ENCODE data around the gene DDX27. TPM values are rescaled to one million over a fixed set of nuclear protein-coding genes. Genes with fewer than 3 reads are reported as not detected.

Gene DDX27
- polyA plus RNA-seq, 4 donors: 39.4 to 50.2 (median 45.1) TPM

DNA sequence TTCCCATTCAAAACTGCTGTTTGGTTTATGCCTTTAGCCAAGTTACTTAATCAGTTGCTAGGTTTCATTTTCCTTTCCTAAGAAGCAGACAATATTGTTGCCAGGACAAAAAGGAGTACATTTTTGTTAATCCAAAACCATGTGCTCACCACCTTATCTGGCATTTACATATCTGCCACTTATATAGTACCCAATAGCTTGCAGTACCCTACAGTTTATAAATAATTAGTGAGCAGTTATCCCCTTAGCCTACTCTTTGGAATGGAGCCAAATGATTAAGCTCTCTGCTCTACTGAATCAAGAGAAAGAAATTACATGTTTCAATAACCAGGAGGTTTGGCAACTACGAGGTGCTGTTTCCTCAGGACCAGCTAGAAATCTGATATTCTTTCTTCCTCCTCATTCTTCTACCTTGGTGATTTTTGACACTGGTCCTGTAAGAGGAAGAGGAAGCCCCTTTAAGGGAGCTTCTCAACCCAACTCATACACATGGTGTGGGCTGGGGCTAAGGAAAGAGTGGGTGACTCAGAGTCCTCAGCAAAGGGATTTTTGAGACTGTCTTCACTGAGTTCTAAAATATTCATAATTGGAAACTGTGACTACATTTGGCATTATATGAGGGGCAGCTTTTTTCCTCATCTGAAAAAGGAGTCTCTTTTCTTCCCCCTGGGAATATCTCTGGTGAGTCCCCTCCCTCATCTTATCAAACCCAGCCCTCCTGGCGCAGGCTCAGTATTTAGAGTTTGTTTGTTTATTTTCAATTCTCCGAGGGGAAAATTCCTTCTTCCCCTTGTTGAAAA lies 57.1 kb downstream of the DDX27 start:
- DNase-seq (ENCODE audit: low read depth in 4 of 4, low spot score in 3 of 4): peak in 1 of 4 donors; percentile 26

DNA sequence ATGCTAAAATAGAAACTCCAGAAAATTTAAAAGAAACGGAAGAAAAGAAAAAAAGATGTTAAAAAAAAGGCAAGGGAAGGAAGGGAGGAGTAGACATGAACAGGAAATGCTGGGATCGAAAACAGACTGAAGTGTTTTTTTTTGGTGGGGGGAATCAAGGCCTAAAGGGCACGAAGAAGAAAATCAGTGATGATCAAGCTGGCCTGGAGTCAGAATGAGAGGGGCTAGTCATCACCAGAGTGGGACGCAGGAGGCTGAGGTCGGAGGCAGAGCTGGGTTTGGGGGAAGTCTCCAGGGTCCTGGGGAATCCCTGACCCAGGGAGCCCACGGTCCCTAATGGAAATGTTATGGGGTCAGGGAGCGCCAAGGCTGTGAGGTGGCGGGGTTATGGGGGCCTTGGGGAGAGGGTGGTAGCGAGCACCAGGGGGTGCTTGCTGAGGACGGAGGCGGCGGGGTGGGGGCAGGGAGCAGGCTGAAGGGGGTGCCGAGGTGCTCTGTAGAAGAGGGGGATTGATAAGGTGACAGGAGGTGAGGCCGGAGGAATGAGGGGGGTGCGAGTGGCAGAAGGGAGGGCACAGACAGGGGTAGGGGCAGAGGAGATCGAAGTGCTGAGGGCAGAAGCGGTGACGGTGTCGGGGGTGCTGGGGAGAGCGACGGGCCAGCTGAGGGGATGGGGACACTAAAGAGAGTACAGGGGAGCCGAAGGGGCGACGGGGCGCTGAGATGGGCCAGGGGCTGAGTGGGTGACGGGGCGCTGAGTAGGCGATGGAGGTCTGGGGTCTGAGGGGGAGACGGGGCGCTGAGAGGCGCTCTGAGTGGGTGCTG lies 58.0 kb downstream of the DDX27 start:
- DNase-seq (ENCODE audit: low read depth in 4 of 4, low spot score in 3 of 4): peak in 1 of 4 donors; percentile 12

DNA sequence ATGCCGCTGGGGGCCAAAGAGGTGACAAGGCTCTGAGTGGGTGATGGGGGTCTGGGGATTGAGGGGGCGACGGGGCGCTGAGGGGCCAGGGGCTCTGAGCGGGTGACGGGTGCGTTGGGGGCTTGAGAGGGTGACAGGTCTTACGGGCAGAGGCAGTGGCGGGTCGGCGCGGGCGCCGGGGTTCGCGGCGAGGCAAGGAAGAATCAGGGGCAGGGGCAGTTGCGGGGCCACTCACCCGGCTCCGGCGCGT lies 58.5 kb downstream of the DDX27 start:
- DNase-seq (ENCODE audit: low read depth in 4 of 4, low spot score in 3 of 4): peak in 1 of 4 donors; percentile 18

GRCh38 chr20:49278036-49278817 lies 59.0 kb downstream of the DDX27 start, which contains the start of gene ZNFX1:
Gene ZNFX1 (minus strand): TSS chr20:49278057. CDS start chr20:49275839, 2,218 bp downstream.
- peak; percentile 96 to 98 (median 97) for DNase-seq (ENCODE audit: low read depth in 4 of 4, low spot score in 3 of 4)

DNA sequence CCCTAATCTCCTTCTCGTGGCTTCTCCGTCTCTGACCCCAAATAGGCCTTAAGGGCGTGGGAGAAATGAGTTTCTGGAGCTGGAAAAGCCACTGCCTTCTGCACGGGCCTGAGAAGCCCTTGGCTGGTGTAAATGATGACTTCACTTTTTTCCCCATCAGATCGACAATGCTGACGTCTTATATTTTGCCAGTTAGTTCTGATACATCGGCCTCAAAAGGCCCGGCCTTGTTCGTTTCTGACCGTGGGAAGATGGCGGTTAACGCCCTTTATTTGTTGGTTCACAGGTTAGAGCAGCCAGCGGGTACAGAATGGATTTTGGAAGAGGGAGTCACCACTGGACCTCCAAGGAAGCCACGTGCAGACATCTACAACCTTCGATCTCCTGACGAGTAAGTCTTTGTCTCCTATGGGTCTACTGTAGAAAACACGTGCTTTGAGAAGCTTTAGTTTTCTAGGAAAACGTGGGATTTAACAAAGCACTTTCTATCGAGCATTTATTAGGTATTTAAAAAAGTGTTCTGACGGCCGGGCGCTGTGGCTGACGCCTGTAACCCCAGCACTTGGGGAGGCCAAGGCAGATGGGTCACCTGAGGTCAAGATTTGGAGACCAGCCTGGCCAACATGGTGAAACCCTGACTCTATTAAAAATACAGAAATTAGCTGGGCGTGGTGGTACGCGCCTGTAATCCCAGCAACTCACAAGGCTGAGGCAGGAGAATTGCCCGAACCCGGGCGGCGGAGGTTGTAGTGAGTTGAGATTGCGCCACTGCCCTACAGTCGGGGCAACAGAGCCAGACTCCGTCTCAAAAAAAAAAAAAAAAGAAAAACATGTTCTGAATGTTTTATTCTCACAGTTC lies 59.8 kb downstream of the DDX27 start:
- no peak for DNase-seq (ENCODE audit: low read depth in 4 of 4, low spot score in 3 of 4)

DNA sequence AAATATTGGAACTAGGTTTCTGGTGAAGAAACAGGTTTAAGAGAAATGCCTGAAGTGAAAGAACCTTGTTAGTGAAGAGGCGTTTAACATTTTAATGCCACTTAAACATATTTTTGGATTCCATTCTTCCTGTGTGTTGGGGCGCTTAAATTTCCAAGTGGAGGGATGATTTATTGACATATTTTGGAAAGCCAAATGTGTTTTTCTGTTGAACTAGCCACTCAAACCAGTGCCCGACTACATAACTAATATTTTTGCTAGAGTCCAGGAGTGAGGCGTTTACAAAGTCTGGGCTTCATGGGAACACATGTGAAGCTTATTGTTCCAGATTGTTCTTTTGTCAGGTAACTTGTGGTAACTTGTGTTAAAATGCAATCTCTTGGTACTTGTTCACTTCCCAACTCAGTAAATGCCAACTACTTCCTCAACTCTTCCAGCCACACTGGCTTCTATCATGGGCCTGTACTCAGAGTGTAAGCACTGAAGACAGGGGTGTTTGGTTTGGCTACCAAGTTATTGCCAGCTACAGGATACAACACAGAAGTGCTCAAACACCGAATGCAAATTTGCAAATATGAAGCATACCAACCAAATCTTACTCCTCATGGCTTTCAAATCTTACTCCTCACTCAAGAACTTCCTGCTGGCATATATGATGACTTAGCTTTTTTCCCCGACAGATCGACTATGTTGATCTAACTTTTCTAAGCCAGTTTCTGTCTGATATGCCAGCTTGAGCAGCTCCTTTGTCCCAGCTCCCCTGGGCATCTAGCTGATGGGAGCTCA lies 60.7 kb downstream of the DDX27 start:
- no peak for DNase-seq (ENCODE audit: low read depth in 4 of 4, low spot score in 3 of 4)

DNA sequence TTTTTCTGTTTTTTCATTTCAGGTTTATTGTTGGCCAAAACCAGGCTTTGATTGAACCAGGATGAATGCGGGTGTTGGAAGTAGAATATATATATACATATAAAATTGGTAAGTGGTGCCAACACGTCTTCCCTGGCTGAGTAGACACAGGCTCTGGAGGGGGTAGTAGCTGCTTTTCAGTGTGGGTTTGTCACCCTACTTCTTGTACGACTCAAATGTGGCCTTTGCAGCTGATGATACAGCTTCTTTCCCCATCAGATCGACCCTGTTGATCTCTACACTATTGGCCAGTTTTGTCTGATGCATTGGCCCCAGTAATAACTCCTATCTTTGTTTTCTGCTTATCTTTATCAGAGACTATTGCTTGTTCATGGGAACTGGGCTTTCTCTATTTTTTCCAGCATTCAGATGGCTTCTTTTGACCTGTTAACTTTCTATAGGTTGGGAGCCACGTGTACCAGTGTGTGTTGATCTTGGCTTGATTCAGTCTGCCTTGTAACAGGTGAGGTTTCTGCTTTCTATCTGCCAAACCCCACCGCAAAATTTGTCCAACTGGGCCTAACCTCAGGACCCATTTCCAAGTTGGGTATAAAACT lies 61.3 kb downstream of the DDX27 start:
- DNase-seq (ENCODE audit: low read depth in 4 of 4, low spot score in 3 of 4): no peak

- DNase-seq (ENCODE audit: low read depth in 4 of 4, low spot score in 3 of 4): no peak
Observed at GRCh38 chr20:49281059-49281912, 62.1 kb downstream of the DDX27 start.

- DNase-seq (ENCODE audit: low read depth in 4 of 4, low spot score in 3 of 4): no peak
Observed at GRCh38 chr20:49281913-49282467, 62.8 kb downstream of the DDX27 start.

DNA sequence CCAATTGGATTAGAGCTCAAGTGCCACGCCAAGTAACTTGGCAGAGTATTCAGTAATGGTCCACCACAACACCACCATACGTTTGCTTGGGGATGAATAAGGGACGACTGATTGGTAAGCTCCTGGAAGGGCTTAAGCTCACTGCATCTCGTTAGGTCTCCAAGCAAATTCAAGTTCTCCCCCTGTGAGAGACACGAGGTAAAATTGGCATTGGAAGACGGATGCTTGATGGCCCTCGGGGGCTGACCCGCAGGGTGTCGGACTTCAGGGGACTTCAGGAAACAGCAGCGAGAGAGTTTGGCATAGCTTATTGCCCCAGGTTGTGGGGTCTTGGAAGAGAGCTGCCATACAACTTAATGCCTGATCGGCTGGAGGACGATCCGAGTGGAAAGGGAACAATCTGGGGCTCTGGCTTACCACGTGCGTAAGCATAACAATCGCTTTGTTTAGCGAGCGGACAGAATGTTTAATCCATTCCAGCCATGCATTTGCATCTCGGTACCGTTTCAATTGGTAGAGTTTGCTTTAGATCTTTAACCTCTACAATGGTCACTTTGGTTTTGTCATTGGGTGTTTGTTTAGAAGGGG lies 63.5 kb downstream of the DDX27 start:
- DNase-seq (ENCODE audit: low read depth in 4 of 4, low spot score in 3 of 4): no peak

GRCh38 chr20:49283176-49283702 lies 64.0 kb downstream of the DDX27 start:
- DNase-seq (ENCODE audit: low read depth in 4 of 4, low spot score in 3 of 4): no peak

- no peak for DNase-seq (ENCODE audit: low read depth in 4 of 4, low spot score in 3 of 4)
Observed at GRCh38 chr20:49283703-49284625, 64.7 kb downstream of the DDX27 start.

GRCh38 chr20:49284818-49285217 lies 65.6 kb downstream of the DDX27 start:
- no peak for DNase-seq (ENCODE audit: low read depth in 4 of 4, low spot score in 3 of 4)

DNA sequence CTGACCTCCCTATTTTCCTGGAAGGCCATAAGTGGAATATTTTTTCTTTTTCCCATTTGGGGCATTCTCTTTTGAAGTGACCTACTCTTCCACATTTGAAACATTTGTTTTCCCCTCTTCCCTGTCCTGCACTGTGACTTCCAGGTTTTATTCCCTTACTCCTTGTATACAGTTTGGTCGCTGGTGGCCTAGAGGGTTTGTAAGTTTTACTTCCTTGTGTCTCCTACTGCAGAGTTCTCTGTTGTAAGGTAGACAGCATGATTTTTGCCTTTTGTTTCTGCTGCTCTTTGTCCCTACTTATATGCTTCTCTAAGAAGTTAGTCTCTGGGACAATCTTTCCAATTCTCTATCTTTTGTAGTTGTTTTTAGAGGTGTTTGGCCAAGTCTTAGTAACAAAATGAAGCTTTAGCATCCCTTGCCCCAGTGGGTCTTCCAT lies 66.0 kb downstream of the DDX27 start:
- no peak for DNase-seq (ENCODE audit: low read depth in 4 of 4, low spot score in 3 of 4)

GRCh38 chr20:49285813-49286494 lies 66.7 kb downstream of the DDX27 start:
- no peak for DNase-seq (ENCODE audit: low read depth in 4 of 4, low spot score in 3 of 4)

Measured in left renal pelvis (tissue), 4 donors.